ENCODE results near the gene SLC2A8.

Gene SLC2A8

GRCh38 chr9:127380479-127380878 is 16.5 kb upstream of the SLC2A8 start:
- H3K4me3 ChIP-seq (replicated peaks; ENCODE audit: low read depth, low read length): no peak overlapping the region
- DNase-seq (ENCODE audit: low read depth): no peak
- TF ChIP-seq CTCF (IDR thresholded peaks at IDR 0.05; ENCODE audit: low read length, missing control alignments): no peak

GRCh38 chr9:127382541-127382940 is 14.4 kb upstream of the SLC2A8 start:
- TF ChIP-seq CTCF (IDR thresholded peaks at IDR 0.05; ENCODE audit: low read length, missing control alignments): no peak
- no peak overlapping the region for H3K4me3 ChIP-seq (replicated peaks; ENCODE audit: low read depth, low read length)
- no peak for DNase-seq (ENCODE audit: low read depth)

- no peak for TF ChIP-seq CTCF (IDR thresholded peaks at IDR 0.05; ENCODE audit: low read length, missing control alignments)
- no peak for DNase-seq (ENCODE audit: low read depth)
- H3K4me3 ChIP-seq (replicated peaks; ENCODE audit: low read depth, low read length): no peak overlapping the region
Measured at GRCh38 chr9:127384016-127384730, 12.8 kb upstream of the SLC2A8 start.

GRCh38 chr9:127384901-127385300 is 12.1 kb upstream of the SLC2A8 start:
- no peak for DNase-seq (ENCODE audit: low read depth)
- H3K4me3 ChIP-seq (replicated peaks; ENCODE audit: low read depth, low read length): no peak overlapping the region
- no peak for TF ChIP-seq CTCF (IDR thresholded peaks at IDR 0.05; ENCODE audit: low read length, missing control alignments)

GRCh38 chr9:127386249-127386648 is 10.7 kb upstream of the SLC2A8 start:
- TF ChIP-seq CTCF (IDR thresholded peaks at IDR 0.05; ENCODE audit: low read length, missing control alignments): no peak
- H3K4me3 ChIP-seq (replicated peaks; ENCODE audit: low read depth, low read length): no peak overlapping the region
- DNase-seq (ENCODE audit: low read depth): no peak

- TF ChIP-seq CTCF (IDR thresholded peaks at IDR 0.05; ENCODE audit: low read length, missing control alignments): no peak
- no peak for DNase-seq (ENCODE audit: low read depth)
- H3K4me3 ChIP-seq (replicated peaks; ENCODE audit: low read depth, low read length): no peak overlapping the region
Measured at GRCh38 chr9:127386981-127387380, 10.0 kb upstream of the SLC2A8 start.

Measured in fibroblast of pulmonary artery (primary cell).